Smooth muscle cell (in vitro differentiated cells): ENCODE measurements around the gene NFYC. TPM values are rescaled to one million over a fixed set of nuclear protein-coding genes. Genes with fewer than 3 reads are reported as not detected.

Source experiments
- DNase-seq: peaks from one replicate; lab custom pipeline; 2025; ENCODE audit not compliant: unreplicated experiment; lab: John Stamatoyannopoulos, UW
- H2AFZ ChIP-seq: fragments of 200-600 bp; sonication (generic); 2 replicates; pipeline ENCODE4 v1.6.0; 2016; ENCODE audit warnings: antibody characterized with exemption, low read depth, mild to moderate bottlenecking
- H3F3A ChIP-seq: fragments of 200-600 bp; sonication (generic); 2 replicates; pipeline ENCODE4 v1.6.0; 2017; ENCODE audit warnings: antibody characterized with exemption, low read depth
- H3K27ac ChIP-seq: fragments of 200-600 bp; sonication (generic); 2 replicates; pipeline ENCODE4 v1.5.1; 2016; ENCODE audit warnings: low read depth, mild to moderate bottlenecking
- H3K27me3 ChIP-seq: fragments of 200-600 bp; sonication (generic); 2 replicates; pipeline ENCODE4 v1.6.1; 2016; ENCODE audit warnings: low read depth, mild to moderate bottlenecking
- H3K36me3 ChIP-seq: fragments of 200-600 bp; sonication (generic); 2 replicates; pipeline ENCODE4 v1.5.1; 2016; ENCODE audit warnings: low read depth
- H3K4me1 ChIP-seq: fragments of 200-600 bp; sonication (generic); 2 replicates; pipeline ENCODE4 v1.5.1; 2016; ENCODE audit warnings: low read depth
- H3K4me2 ChIP-seq: fragments of 200-600 bp; sonication (generic); 2 replicates; pipeline ENCODE4 v1.6.0; 2016; ENCODE audit warnings: mild to moderate bottlenecking
- H3K4me3 ChIP-seq: fragments of 200-600 bp; sonication (generic); 2 replicates; pipeline ENCODE4 v1.5.1; 2016; ENCODE audit warnings: mild to moderate bottlenecking
- H3K79me2 ChIP-seq: fragments of 200-600 bp; sonication (generic); 2 replicates; pipeline ENCODE4 v1.6.0; 2016; ENCODE audit warnings: low read depth, mild to moderate bottlenecking
- H3K9ac ChIP-seq: fragments of 200-600 bp; sonication (generic); 2 replicates; pipeline ENCODE4 v1.6.0; 2016; ENCODE audit warnings: low read depth
- H3K9me3 ChIP-seq: fragments of 200-600 bp; sonication (generic); replicated peaks from 2 replicates; pipeline ENCODE4 v1.5.1; 2016; ENCODE audit warnings: low read depth
- H4K20me1 ChIP-seq: fragments of 200-600 bp; sonication (generic); 2 replicates; pipeline ENCODE4 v1.6.0; 2016; ENCODE audit warnings: low read depth
- WGBS: methylation state at CpG from one replicate; pipeline ENCODE4 v1.1.7; 2016; ENCODE audit warnings: low lambda C conversion rate; 5-methylcytosine and 5-hydroxymethylcytosine counted together
- polyA plus RNA-seq: library from polyadenylated mRNA; unstranded; fragments of >200 nt; fragmentation: Nextera tagmentation; extraction: Ambion mirVana; gene quantifications from 2 replicates; pipeline ENCODE4 v1.2.1, GENCODE V29; 2016
- total RNA-seq: library from RNA; depleted of rRNA; stranded (reverse); fragments of >200 nt; gene quantifications from 2 replicates; pipeline ENCODE4 v1.2.3, GENCODE V29; 2014
- TF ChIP-seq, protein P1 (sequence below): fragments of 200-600 bp; sonication (generic); IDR thresholded peaks from 2 replicates; pipeline ENCODE4 v1.5.1; 2017; ENCODE audit warnings: borderline replicate concordance, mild to moderate bottlenecking, antibody characterized with exemption; ENCODE audit not compliant: insufficient read depth, poor library complexity, severe bottlenecking

NFYC gene
- total and polyA plus RNA-seq, 2 experiments from 2014 or later = 18.1 to 28.6 TPM

DNA sequence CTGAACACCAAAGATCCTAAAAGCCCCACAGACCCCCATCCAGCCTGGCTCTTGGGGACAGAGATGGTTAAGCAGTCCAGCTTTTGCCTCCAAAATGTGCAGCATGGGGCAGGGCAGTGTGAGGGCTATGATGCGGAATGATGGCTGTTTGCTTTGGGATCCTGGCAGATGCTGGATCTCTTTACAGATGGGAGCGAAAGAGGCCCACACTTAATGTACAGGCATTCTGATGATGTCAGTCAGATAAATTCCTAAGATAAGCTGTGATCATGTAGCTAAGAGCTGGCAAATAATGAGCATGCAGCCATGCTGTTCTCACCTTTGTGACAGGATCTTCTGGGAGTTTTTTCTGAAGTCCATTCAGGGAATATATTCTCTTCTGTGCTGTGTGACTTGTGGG is 74.5 kb downstream of the NFYC start:
- H3K27me3 ChIP-seq = no peaks in the 10 kb centered on the region
- H3K36me3 ChIP-seq = peaks cover 8% of the 10 kb centered on the region
- no peaks in the 10 kb centered on the region for H3K79me2 ChIP-seq
- no peaks in the 10 kb centered on the region for H3K4me1 ChIP-seq
- H3K9ac ChIP-seq = no peak overlapping the region
- no peaks in the 10 kb centered on the region for H3K9me3 ChIP-seq
- no peaks in the 10 kb centered on the region for H3F3A ChIP-seq
- H3K27ac ChIP-seq = no peak overlapping the region
- TF ChIP-seq, protein P1, sequence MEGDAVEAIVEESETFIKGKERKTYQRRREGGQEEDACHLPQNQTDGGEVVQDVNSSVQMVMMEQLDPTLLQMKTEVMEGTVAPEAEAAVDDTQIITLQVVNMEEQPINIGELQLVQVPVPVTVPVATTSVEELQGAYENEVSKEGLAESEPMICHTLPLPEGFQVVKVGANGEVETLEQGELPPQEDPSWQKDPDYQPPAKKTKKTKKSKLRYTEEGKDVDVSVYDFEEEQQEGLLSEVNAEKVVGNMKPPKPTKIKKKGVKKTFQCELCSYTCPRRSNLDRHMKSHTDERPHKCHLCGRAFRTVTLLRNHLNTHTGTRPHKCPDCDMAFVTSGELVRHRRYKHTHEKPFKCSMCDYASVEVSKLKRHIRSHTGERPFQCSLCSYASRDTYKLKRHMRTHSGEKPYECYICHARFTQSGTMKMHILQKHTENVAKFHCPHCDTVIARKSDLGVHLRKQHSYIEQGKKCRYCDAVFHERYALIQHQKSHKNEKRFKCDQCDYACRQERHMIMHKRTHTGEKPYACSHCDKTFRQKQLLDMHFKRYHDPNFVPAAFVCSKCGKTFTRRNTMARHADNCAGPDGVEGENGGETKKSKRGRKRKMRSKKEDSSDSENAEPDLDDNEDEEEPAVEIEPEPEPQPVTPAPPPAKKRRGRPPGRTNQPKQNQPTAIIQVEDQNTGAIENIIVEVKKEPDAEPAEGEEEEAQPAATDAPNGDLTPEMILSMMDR = no peak
- no peak overlapping the region for H3K4me3 ChIP-seq
- no peak for DNase-seq
- H3K4me2 ChIP-seq = no peak overlapping the region
- H4K20me1 ChIP-seq = peaks cover 29% of the 10 kb centered on the region
- H2AFZ ChIP-seq = no peak overlapping the region
- 84% methylated on average over 2 of the region's 2 CpGs for WGBS

DNA sequence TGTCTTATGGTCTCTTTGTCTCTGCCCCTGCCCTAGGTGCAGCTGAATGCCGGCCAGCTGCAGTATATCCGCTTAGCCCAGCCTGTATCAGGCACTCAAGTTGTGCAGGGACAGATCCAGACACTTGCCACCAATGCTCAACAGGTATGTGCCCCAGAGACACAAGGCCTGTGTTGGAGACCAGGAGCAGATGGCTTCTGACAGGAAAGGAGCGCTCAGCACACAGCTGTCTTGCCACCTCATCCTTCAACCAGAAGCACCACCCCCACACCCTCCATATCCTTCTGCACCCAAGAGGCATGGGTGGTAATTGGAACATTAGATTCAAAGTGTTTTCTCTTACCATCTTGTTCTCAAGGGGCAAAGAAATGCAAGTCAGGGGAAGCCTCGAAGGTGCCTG is 75.1 kb downstream of the NFYC start:
- H4K20me1 ChIP-seq = peaks cover 23% of the 10 kb centered on the region
- no peak for DNase-seq
- no peaks in the 10 kb centered on the region for H3K4me1 ChIP-seq
- TF ChIP-seq, protein P1 = no peak
- H3K27me3 ChIP-seq = no peaks in the 10 kb centered on the region
- H3F3A ChIP-seq = no peaks in the 10 kb centered on the region
- 97% methylated on average over 4 of the region's 4 CpGs for WGBS
- H3K36me3 ChIP-seq = peaks cover 8% of the 10 kb centered on the region
- H3K79me2 ChIP-seq = no peaks in the 10 kb centered on the region
- H3K4me2 ChIP-seq = no peak overlapping the region
- no peak overlapping the region for H3K27ac ChIP-seq
- no peak overlapping the region for H3K4me3 ChIP-seq
- H2AFZ ChIP-seq = no peak overlapping the region
- H3K9me3 ChIP-seq = no peaks in the 10 kb centered on the region
- H3K9ac ChIP-seq = no peak overlapping the region

DNA sequence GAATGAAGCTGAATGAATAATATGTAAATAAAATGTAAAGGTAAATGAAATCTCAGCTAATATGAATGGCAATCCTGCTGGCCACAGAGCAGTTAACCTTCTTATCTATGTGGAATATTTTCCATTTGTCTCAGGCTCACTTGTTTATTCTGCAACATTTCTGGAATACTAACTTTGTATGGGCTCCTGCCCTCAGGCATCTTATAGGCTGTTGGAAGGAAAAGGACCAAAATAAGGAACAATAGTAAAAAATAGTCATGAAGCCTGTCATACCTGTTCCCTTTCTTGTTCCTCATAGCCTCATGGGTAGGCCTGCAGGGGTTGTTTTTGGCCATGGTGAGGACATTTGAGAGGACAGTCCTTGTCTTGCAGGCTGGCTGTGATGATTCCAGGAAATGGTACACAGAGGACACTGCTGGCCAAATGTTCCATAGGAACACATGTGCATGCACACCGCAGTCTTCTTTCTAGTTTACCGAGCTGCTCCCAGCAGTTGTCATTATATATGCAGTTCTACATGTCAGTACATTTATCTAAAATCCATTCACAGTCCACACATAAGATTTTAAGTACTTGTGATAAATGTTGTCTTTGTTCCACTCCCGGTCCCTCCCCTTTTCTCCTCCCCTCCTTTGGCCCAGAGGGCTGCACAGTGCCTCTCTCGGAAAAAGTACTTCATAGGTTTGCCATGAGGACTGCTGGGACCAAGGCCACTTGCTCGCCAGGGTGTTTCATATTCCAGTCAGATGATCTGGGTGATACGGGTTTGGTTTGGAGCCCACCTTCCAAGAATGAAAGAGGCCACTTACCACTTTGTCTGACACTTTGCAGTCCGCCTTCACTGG is 76.9 kb downstream of the NFYC start:
- TF ChIP-seq, protein P1 = no peak
- Histone ChIP-seq H4K20me1 (peaks cover 10% of the 10 kb centered on the region), H3F3A (no peaks in the 10 kb centered on the region), H3K4me2 (no peak overlapping the region), H3K4me3 (no peak overlapping the region), H3K79me2 (no peaks in the 10 kb centered on the region), H3K4me1 (no peaks in the 10 kb centered on the region), H3K9me3 (no peaks in the 10 kb centered on the region), H3K27me3 (no peaks in the 10 kb centered on the region), H3K27ac (no peak overlapping the region), H2AFZ (no peak overlapping the region), H3K36me3 (peaks cover 8% of the 10 kb centered on the region), H3K9ac (no peak overlapping the region)
- WGBS = 97% methylated on average over 7 of the region's 7 CpGs
- no peak for DNase-seq

DNA sequence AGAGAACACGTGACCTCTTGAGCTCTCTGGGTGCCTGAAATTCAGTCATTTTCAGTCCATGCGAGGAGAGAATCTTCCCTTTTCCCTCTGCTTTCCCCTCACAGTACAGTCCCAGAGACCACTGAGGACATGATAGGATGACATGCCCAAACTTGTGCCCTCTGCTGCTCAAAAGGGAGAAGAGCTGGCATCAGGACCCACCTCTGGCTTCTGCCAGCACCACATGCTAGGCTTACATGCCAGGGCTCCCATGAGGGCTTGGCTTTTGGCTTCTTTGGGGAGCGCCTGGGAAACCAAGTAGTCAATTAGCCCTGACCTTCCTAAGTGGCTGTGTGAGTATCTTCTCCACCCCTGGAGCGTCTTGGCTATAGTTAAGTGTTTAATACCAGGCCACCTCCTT is 78.3 kb downstream of the NFYC start:
- Histone ChIP-seq H4K20me1 (peaks cover 10% of the 10 kb centered on the region), H3K27ac (no peak overlapping the region), H3K9me3 (no peaks in the 10 kb centered on the region), H3F3A (no peaks in the 10 kb centered on the region), H3K9ac (no peak overlapping the region), H2AFZ (no peak overlapping the region), H3K27me3 (no peaks in the 10 kb centered on the region), H3K4me2 (no peak overlapping the region), H3K4me1 (no peaks in the 10 kb centered on the region), H3K36me3 (peaks cover 8% of the 10 kb centered on the region), H3K4me3 (no peak overlapping the region), H3K79me2 (no peaks in the 10 kb centered on the region)
- DNase-seq = no peak
- WGBS = 94% methylated on average over 4 of the region's 4 CpGs
- TF ChIP-seq, protein P1 = no peak
